K562 (cell line): ENCODE results near the gene CEACAM18. TPM values are rescaled to one million over a fixed set of nuclear protein-coding genes. Genes with fewer than 3 reads are reported as not detected.
A peak's percentile ranks its signal among the peaks of the same experiment; 100 is the strongest.

Experiments
- ATAC-seq: fragments of 200-7000 bp; cut with Tn5 transposase; 3 replicates; pipeline ENCODE4 v1.9.1; 2020; ENCODE audit warnings: moderate library complexity
- BruUV-seq: library from RNA; stranded (reverse); fragments of 400-500 nt; replicated peaks from 2 replicates; lab custom pipeline; 2021; lab: Mats Ljungman, UMichigan
- CTCF ChIA-PET: fragments of 300-600 bp; formaldehyde crosslinking; extraction: SDS; loops from one replicate; lab custom pipeline; 2021; ENCODE audit warnings: low intra/inter-chr PET ratio; lab: Yijun Ruan, JAX
- POLR2A ChIA-PET: fragments of 300-600, 350-650 bp; sonication (Branson Sonifier 250); formaldehyde crosslinking; extraction: SDS; loops from one replicate; lab custom pipeline; 2021; ENCODE audit warnings: antibody characterized with exemption, inconsistent platforms; lab: Yijun Ruan, JAX
- DNase-seq, 4 experiments: peaks; one replicate each; pipeline versions ENCODE4 v3.0.0 to v3.0.0-alpha.2; 2011 to 2018; ENCODE audit warnings: low spot score in 3 of 4, mixed read lengths in 3 of 4; ENCODE audit errors: extremely low read depth in 1 of 4
- FAIRE-seq: peaks from 2 replicates; lab custom pipeline; 2011; peaks lifted over from hg19 to GRCh38; lab: Jason Lieb, UNC
- H2AFZ ChIP-seq: 2 replicates; pipeline ENCODE4 v1.6.0; 2011; ENCODE audit warnings: low read depth, low read length, control low read depth, inconsistent platforms
- H3K27ac ChIP-seq: fragments of 200-600 bp; 3 replicates; pipeline ENCODE4 v1.8.0; 2011; ENCODE audit warnings: low read depth, mild to moderate bottlenecking, control low read depth, inconsistent platforms, low read length, moderate library complexity, mixed read lengths; ENCODE audit errors: extremely low read depth
- H3K27me3 ChIP-seq, 2 experiments: fragments of 300-600 bp in 1 of 2; 2 replicates in 1 of 2; 3 replicates in 1 of 2; pipeline versions ENCODE4 v1.6.0 to v1.8.0; 2011; ENCODE audit warnings: inconsistent platforms in 2 of 2, low read length in 2 of 2, mild to moderate bottlenecking in 1 of 2, mixed read lengths in 1 of 2, moderate library complexity in 1 of 2; ENCODE audit not compliant: control insufficient read depth in 2 of 2, insufficient read depth in 2 of 2
- H3K36me3 ChIP-seq: fragments of 300-600 bp; 3 replicates; pipeline ENCODE4 v1.8.0; 2011; ENCODE audit warnings: mild to moderate bottlenecking, low read length, inconsistent platforms; ENCODE audit not compliant: control insufficient read depth, insufficient read depth
- H3K4me1 ChIP-seq, 2 experiments: fragments of 200-600 bp in 1 of 2; replicated peaks in 1 of 2; 2 replicates in 1 of 2; 3 replicates in 1 of 2; pipeline versions ENCODE4 v1.5.1 to v1.8.0; 2011; ENCODE audit warnings: inconsistent platforms in 2 of 2, low read length in 2 of 2, mild to moderate bottlenecking in 1 of 2, mixed read lengths in 1 of 2, moderate library complexity in 1 of 2; ENCODE audit not compliant: control insufficient read depth in 2 of 2, insufficient read depth in 2 of 2
- H3K4me2 ChIP-seq: 2 replicates; pipeline ENCODE4 v1.6.1; 2011; ENCODE audit warnings: low read length, control low read depth, inconsistent platforms, mixed read lengths; ENCODE audit not compliant: insufficient read depth
- H3K4me3 ChIP-seq: fragments of 200-600 bp; sonication (generic), shearing (Covaris generic); 2 replicates; pipeline ENCODE4 v1.5.1; 2016; ENCODE audit warnings: control low read depth, inconsistent platforms
- H3K79me2 ChIP-seq: fragments of 200-600 bp; 3 replicates; pipeline ENCODE4 v1.8.0; 2011; ENCODE audit warnings: low read length, inconsistent platforms; ENCODE audit not compliant: control insufficient read depth, insufficient read depth
- H3K9ac ChIP-seq, 2 experiments: 2 replicates each; pipeline versions ENCODE4 v1.6.0 to v1.6.1; 2011; ENCODE audit warnings: low read depth in 2 of 2, low read length in 2 of 2, control low read depth in 1 of 2, inconsistent platforms in 1 of 2, mild to moderate bottlenecking in 1 of 2, mixed read lengths in 1 of 2; ENCODE audit not compliant: insufficient read depth in 1 of 2
- H3K9me1 ChIP-seq: one replicate; pipeline ENCODE4 v1.6.0; 2011; ENCODE audit warnings: inconsistent platforms, mild to moderate bottlenecking, low read length, moderate library complexity; ENCODE audit not compliant: control insufficient read depth, insufficient read depth
- H3K9me3 ChIP-seq: replicated peaks from 2 replicates; pipeline ENCODE4 v1.5.1; 2011; ENCODE audit warnings: low read depth, low read length, inconsistent platforms; ENCODE audit not compliant: control insufficient read depth, insufficient read depth
- H4K20me1 ChIP-seq: replicated peaks from 2 replicates; pipeline ENCODE4 v1.6.1; 2011; ENCODE audit warnings: low read length, inconsistent platforms, mixed read lengths; ENCODE audit not compliant: control insufficient read depth, insufficient read depth
- NFE2L1 ChIP-seq: fragments of 450-650 bp; IDR thresholded peaks from 2 replicates; pipeline ENCODE4 v1.6.1; 2016; ENCODE audit warnings: missing genetic modification characterization, low read depth, mild to moderate bottlenecking, missing compliant biosample characterization, moderate library complexity, borderline replicate concordance
- POLR2G ChIP-seq: fragments of 200-400 bp; formaldehyde crosslinking; IDR thresholded peaks from 2 replicates; pipeline ENCODE4 v1.6.1; 2017; ENCODE audit warnings: low read depth, mild to moderate bottlenecking, antibody characterized with exemption, low read length, moderate library complexity
- RBFOX2 ChIP-seq: fragments of 200-400 bp; formaldehyde crosslinking; IDR thresholded peaks from 2 replicates; pipeline ENCODE4 v1.6.1; 2017; ENCODE audit warnings: low read depth, mild to moderate bottlenecking, low read length, moderate library complexity
- WGBS: fragments of 100-300 bp; shearing (Covaris generic); methylation state at CpG from one replicate; pipeline ENCODE4 v1.1.6; 2016; ENCODE audit warnings: low coverage, mixed read lengths; ENCODE audit not compliant: insufficient coverage; ENCODE audit errors: missing lambda C conversion rate; 5-methylcytosine and 5-hydroxymethylcytosine counted together
- in situ Hi-C: fragments of 300-500 bp; cut with MboI; formaldehyde crosslinking; loops from 4 replicates; pipeline ENCODE4 v1.15.0; 2018; ENCODE audit warnings: inconsistent platforms, mixed read lengths
- intact Hi-C: fragments of 100-400 bp; cut with micrococcal nuclease; formaldehyde crosslinking; loops from 2 replicates; pipeline ENCODE4 v1.14.2; 2022
- polyA plus RNA-seq, 8 experiments: library from polyadenylated mRNA; depleted of rRNA in 4 of 8; stranded (reverse) in 5 of 8; unstranded in 3 of 8; fragments of >200 nt; fragmentation: Nextera tagmentation in 2 of 8; fragmentation: Illumina TruSeq in 1 of 8; extraction: Ambion mirVana in 2 of 8; extraction: Trizol in 1 of 8; gene quantifications; 2 replicates each; pipeline versions ENCODE4 v1.2.1 to v1.2.3, GENCODE V29; 2011 to 2014; ENCODE audit warnings: inconsistent platforms in 1 of 8, missing spikeins in 1 of 8
- total RNA-seq, 7 experiments: library from RNA; depleted of rRNA in 6 of 7; stranded (reverse); fragments of >200 nt in 6 of 7; fragmentation: Illumina TruSeq in 2 of 7; extraction: Trizol in 2 of 7; gene quantifications; 2 replicates each; pipeline versions ENCODE4 v1.2.1 to v1.2.3, GENCODE V29; 2011 to 2021; ENCODE audit warnings: low replicate concordance in 1 of 7
- TF ChIP-seq, protein P1 (sequence below): fragments of 450-650 bp; IDR thresholded peaks from 2 replicates; pipeline ENCODE4 v1.6.1; 2017; ENCODE audit warnings: antibody characterized with exemption

The CEACAM18 gene
- total and polyA plus RNA-seq, 9 of the 15 experiments (the other 6 are each of a cell fraction or from before 2014, with no cell fraction given), result 0.08 to 0.24 (median 0.15) TPM; not detected in 3

GRCh38 chr19:51462276-51462675, 16.1 kb upstream of the CEACAM18 start:
- no peak overlapping the region for H3K4me2 ChIP-seq
- no peaks in the 10 kb centered on the region for H3K9me3 ChIP-seq
- no peak overlapping the region for H2AFZ ChIP-seq
- in situ Hi-C loops (no loop called here), intact Hi-C loops (no loop called here)
- DNase-seq (no peak), FAIRE-seq (no peak), ATAC-seq (no peak)
- H3K79me2 ChIP-seq, result peaks cover 24% of the 10 kb centered on the region
- ChIA-PET POLR2A (interaction anchor here (2.2 kb wide), 1 partner anchor 11 kb away, joined by 5 read pairs; no protein-coding TSS in a partner anchor), CTCF (no interaction called here)
- no peak overlapping the region for H3K27ac ChIP-seq
- no peaks in the 10 kb centered on the region for H3K9me1 ChIP-seq
- WGBS, result 86% methylated on average over 7 of the region's 7 CpGs
- H3K9ac ChIP-seq, result 0 out of 4 replicates have a peak overlapping the region, but pooled peaks of 1 of the 2 experiments have one; percentile 73
- TF ChIP-seq RBFOX2, result peak; percentile 35; the same call in 1 of the 2 replicates
- TF ChIP-seq NFE2L1 (tag), result no peak
- 0 out of 2 replicates have a peak, but pooled peaks have one; percentile 28 for TF ChIP-seq POLR2G
- TF ChIP-seq, protein P1, sequence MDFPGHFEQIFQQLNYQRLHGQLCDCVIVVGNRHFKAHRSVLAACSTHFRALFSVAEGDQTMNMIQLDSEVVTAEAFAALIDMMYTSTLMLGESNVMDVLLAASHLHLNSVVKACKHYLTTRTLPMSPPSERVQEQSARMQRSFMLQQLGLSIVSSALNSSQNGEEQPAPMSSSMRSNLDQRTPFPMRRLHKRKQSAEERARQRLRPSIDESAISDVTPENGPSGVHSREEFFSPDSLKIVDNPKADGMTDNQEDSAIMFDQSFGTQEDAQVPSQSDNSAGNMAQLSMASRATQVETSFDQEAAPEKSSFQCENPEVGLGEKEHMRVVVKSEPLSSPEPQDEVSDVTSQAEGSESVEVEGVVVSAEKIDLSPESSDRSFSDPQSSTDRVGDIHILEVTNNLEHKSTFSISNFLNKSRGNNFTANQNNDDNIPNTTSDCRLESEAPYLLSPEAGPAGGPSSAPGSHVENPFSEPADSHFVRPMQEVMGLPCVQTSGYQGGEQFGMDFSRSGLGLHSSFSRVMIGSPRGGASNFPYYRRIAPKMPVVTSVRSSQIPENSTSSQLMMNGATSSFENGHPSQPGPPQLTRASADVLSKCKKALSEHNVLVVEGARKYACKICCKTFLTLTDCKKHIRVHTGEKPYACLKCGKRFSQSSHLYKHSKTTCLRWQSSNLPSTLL, result no peak
- H3K4me1 ChIP-seq, result peaks cover 13 to 35% of the 10 kb centered on the region in 2 experiments
- no TSS peak for BruUV-seq
- no peaks in the 10 kb centered on the region for H4K20me1 ChIP-seq
- no peak overlapping the region for H3K4me3 ChIP-seq
- H3K36me3 ChIP-seq, result no peaks in the 10 kb centered on the region
- no peaks in the 10 kb centered on the region for H3K27me3 ChIP-seq
